HEK293T (cell line): ENCODE results near the gene ACP1.

Experiments used
- CTCF ChIA-PET: fragments of 350-600 bp; formaldehyde crosslinking; extraction: SDS; loops from one replicate; lab custom pipeline; 2021; ENCODE audit warnings: antibody characterized with exemption, inconsistent platforms; lab: Yijun Ruan, JAX
- POLR2A ChIA-PET: fragments of 350-600 bp; formaldehyde crosslinking; extraction: SDS; loops from one replicate; lab custom pipeline; 2020; ENCODE audit warnings: antibody characterized with exemption, inconsistent platforms; lab: Yijun Ruan, JAX
- DNase-seq: peaks from one replicate; pipeline ENCODE4 v3.0.0; 2012; ENCODE audit warnings: mixed read lengths; ENCODE audit errors: extremely low spot score
- ARNT ChIP-seq: fragments of 450-650 bp; IDR thresholded peaks from 2 replicates; pipeline ENCODE4 v1.6.1; 2017; ENCODE audit warnings: mild to moderate bottlenecking
- BHLHE40 ChIP-seq: fragments of 450-650 bp; IDR thresholded peaks from 2 replicates; pipeline ENCODE4 v1.6.1; 2016; ENCODE audit warnings: mild to moderate bottlenecking, moderate library complexity, borderline replicate concordance
- CTBP1 ChIP-seq: fragments of 450-650 bp; IDR thresholded peaks from 2 replicates; pipeline ENCODE4 v1.6.1; 2016; ENCODE audit warnings: borderline replicate concordance
- ELF4 ChIP-seq: fragments of 450-650 bp; IDR thresholded peaks from 2 replicates; pipeline ENCODE4 v1.6.1; 2017; ENCODE audit warnings: antibody characterized with exemption
- FOXA1 ChIP-seq: fragments of 450-650 bp; IDR thresholded peaks from 2 replicates; pipeline ENCODE4 v1.6.1; 2016; ENCODE audit warnings: mild to moderate bottlenecking
- FOXK2 ChIP-seq: fragments of 450-650 bp; IDR thresholded peaks from 2 replicates; pipeline ENCODE4 v1.6.1; 2016; ENCODE audit warnings: mild to moderate bottlenecking
- FOXM1 ChIP-seq: fragments of 450-650 bp; IDR thresholded peaks from 2 replicates; pipeline ENCODE4 v1.6.1; 2017; ENCODE audit warnings: mild to moderate bottlenecking, borderline replicate concordance
- HDGF ChIP-seq: fragments of 450-650 bp; IDR thresholded peaks from 2 replicates; pipeline ENCODE4 v1.6.1; 2017; ENCODE audit warnings: antibody characterized with exemption, borderline replicate concordance
- L3MBTL2 ChIP-seq: fragments of 450-650 bp; conservative IDR thresholded peaks from 2 replicates; pipeline ENCODE4 v1.6.1; 2016; ENCODE audit warnings: mild to moderate bottlenecking
- LEF1 ChIP-seq: fragments of 450-650 bp; IDR thresholded peaks from 2 replicates; pipeline ENCODE4 v1.6.1; 2017; ENCODE audit warnings: mild to moderate bottlenecking, borderline replicate concordance
- NFRKB ChIP-seq: fragments of 450-650 bp; IDR thresholded peaks from 2 replicates; pipeline ENCODE4 v1.6.1; 2016; ENCODE audit warnings: mild to moderate bottlenecking, moderate library complexity
- SP1 ChIP-seq: fragments of 450-650 bp; IDR thresholded peaks from 2 replicates; pipeline ENCODE4 v1.6.1; 2017
- SUZ12 ChIP-seq: fragments of 450-650 bp; IDR thresholded peaks from 2 replicates; pipeline ENCODE4 v1.6.1; 2016; ENCODE audit warnings: mild to moderate bottlenecking
- TARDBP ChIP-seq: fragments of 450-650 bp; IDR thresholded peaks from 2 replicates; pipeline ENCODE4 v1.6.1; 2016
- ZNF384 ChIP-seq: fragments of 450-650 bp; IDR thresholded peaks from 2 replicates; pipeline ENCODE4 v1.6.1; 2016
- TF ChIP-seq, protein P1 (sequence below): fragments of 450-650 bp; IDR thresholded peaks from 2 replicates; pipeline ENCODE4 v1.6.1; 2016

Gene ACP1

GRCh38 chr2:289362-290089 lies 24.8 kb downstream of the ACP1 start:
- TF ChIP-seq NFRKB (no peak), ZNF384 (no peak), SUZ12 (no peak), LEF1 (no peak), SP1 (no peak), ELF4 (no peak), ARNT (no peak), BHLHE40 (no peak), CTBP1 (no peak), FOXK2 (no peak), TARDBP (no peak), FOXM1 (no peak), HDGF (no peak), FOXA1 (no peak), L3MBTL2 (no peak)
- TF ChIP-seq, protein P1, sequence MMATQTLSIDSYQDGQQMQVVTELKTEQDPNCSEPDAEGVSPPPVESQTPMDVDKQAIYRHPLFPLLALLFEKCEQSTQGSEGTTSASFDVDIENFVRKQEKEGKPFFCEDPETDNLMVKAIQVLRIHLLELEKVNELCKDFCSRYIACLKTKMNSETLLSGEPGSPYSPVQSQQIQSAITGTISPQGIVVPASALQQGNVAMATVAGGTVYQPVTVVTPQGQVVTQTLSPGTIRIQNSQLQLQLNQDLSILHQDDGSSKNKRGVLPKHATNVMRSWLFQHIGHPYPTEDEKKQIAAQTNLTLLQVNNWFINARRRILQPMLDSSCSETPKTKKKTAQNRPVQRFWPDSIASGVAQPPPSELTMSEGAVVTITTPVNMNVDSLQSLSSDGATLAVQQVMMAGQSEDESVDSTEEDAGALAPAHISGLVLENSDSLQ, result no peak
- ChIA-PET POLR2A (no interaction called here), CTCF (interaction anchor here (0.7 kb wide), 2 partner anchors 32 to 42 kb away, joined by 3 read pairs; no protein-coding TSS in a partner anchor)
- DNase-seq, result no peak

GRCh38 chr2:290090-290722 lies 25.5 kb downstream of the ACP1 start:
- no peak for DNase-seq
- ChIA-PET CTCF (interaction anchor here (0.7 kb wide), 1 partner anchor 42 kb away, joined by 3 read pairs; no protein-coding TSS in a partner anchor), POLR2A (no interaction called here)
- no peak for TF ChIP-seq FOXK2
- TF ChIP-seq ZNF384, result no peak
- no peak for TF ChIP-seq ELF4
- TF ChIP-seq NFRKB, result no peak
- no peak for TF ChIP-seq CTBP1
- no peak for TF ChIP-seq TARDBP
- no peak for TF ChIP-seq SP1

DNA sequence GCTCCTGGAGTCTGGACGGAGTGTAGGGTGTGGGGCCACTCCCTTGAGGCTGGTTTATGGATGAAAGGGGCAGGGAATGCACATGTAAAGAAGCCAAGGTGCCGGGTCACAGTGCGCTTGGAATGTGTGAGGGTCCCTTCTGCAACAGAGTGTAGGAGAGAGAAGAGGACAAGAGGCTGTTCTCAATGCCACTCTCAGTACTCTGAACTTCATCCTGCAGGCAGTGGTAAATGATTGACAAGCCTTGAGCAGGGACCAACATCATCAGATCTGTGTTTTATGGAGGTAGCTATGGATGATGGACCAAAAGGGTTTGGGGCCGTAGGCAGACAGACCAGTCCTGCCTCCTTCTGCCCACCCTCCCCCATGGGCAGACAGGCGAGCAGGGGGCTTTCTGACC lies 30.3 kb downstream of the ACP1 start:
- CTCF ChIA-PET, result no interaction called here
- POLR2A ChIA-PET, result no interaction called here
- DNase-seq, result no peak
- TF ChIP-seq SP1 (no peak), CTBP1 (no peak)

- DNase-seq, result no peak
- POLR2A ChIA-PET, result no interaction called here
- CTCF ChIA-PET, result no interaction called here
- TF ChIP-seq SP1, result no peak
- no peak for TF ChIP-seq FOXK2
- TF ChIP-seq BHLHE40, result no peak
- no peak for TF ChIP-seq SUZ12
- no peak for TF ChIP-seq CTBP1
These were observed 31.6 kb downstream of the ACP1 start for GRCh38 chr2:296354-296753.

DNA sequence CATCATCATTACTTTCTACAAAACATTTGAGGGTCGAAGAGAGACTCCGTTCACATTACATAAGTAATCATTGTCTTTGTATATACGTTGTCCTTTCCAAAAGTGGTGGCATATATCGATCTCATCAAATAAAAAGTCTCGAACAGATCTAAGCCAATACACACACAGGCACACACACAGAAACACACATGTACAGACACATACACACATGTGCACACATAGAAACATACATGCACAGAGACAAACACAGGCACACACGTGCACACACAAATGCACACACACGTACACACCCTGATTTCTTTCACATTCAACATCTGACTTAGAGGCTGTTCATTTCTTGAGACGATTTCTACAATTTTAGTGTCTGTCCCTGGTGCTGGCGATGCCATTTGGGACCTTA lies 40.6 kb downstream of the ACP1 start:
- no peak for DNase-seq
- ChIA-PET CTCF (no interaction called here), POLR2A (no interaction called here)
- TF ChIP-seq FOXM1 (no peak), SP1 (no peak), NFRKB (no peak), SUZ12 (no peak), BHLHE40 (no peak), LEF1 (no peak), CTBP1 (no peak)

GRCh38 chr2:309148-309953 lies 44.6 kb downstream of the ACP1 start:
- ChIA-PET CTCF (interaction anchor here (0.6 kb wide), 1 partner anchor 24 kb away, joined by 3 read pairs; no protein-coding TSS in a partner anchor), POLR2A (no interaction called here)
- no peak for TF ChIP-seq HDGF
- TF ChIP-seq ELF4, result no peak
- no peak for TF ChIP-seq SUZ12
- TF ChIP-seq, protein P1, result no peak
- no peak for TF ChIP-seq LEF1
- TF ChIP-seq FOXM1, result no peak
- no peak for TF ChIP-seq TARDBP
- TF ChIP-seq SP1, result no peak
- no peak for TF ChIP-seq ZNF384
- DNase-seq, result no peak

DNA sequence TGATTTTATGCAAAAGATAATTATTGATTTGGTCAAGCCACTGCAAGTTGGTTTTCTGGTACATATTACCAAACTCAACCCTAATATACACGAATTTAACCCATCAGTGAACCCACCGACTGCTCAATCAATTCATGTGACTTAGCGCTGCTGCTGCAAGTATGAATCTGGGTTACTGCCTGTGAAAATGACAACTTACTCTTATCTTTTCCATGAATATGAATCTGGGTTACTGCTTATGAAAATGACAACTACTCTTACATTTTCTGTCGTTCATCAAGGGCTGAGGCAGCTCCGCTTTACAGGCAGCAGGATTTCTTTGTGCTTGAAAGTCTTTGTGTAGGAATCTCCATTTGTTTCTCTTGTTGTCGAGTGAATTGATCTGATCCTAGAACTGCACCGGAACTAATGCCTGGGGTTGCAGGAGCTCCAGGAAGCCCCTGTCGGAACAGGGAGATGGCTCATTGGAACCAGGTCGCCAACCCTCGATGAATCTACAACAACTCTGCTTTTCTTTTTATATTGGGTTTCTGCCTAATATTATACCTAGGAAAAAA lies 45.3 kb downstream of the ACP1 start:
- ChIA-PET POLR2A (no interaction called here), CTCF (interaction anchor here (0.6 kb wide), 1 partner anchor 25 kb away, joined by 3 read pairs; no protein-coding TSS in a partner anchor)
- TF ChIP-seq BHLHE40, result no peak
- TF ChIP-seq SP1, result no peak
- no peak for TF ChIP-seq HDGF
- TF ChIP-seq FOXA1, result no peak
- TF ChIP-seq, protein P1, result no peak
- TF ChIP-seq CTBP1, result no peak
- TF ChIP-seq ZNF384, result no peak
- TF ChIP-seq SUZ12, result no peak
- TF ChIP-seq FOXK2, result no peak
- TF ChIP-seq ARNT, result no peak
- no peak for TF ChIP-seq TARDBP
- TF ChIP-seq FOXM1, result no peak
- TF ChIP-seq NFRKB, result no peak
- TF ChIP-seq LEF1, result no peak
- TF ChIP-seq L3MBTL2, result no peak
- TF ChIP-seq ELF4, result no peak
- no peak for DNase-seq
